K562 (cell line): ENCODE measurements around the gene SEPTIN12. TPM values are rescaled to one million over a fixed set of nuclear protein-coding genes. Genes with fewer than 3 reads are reported as not detected.

Experiments
- BCOR ChIP-seq: fragments of 450-650 bp; IDR thresholded peaks from 2 replicates; pipeline ENCODE4 v1.6.1; 2016
- CTBP1 ChIP-seq: fragments of 450-650 bp; IDR thresholded peaks from 2 replicates; pipeline ENCODE4 v1.6.1; 2016; ENCODE audit warnings: borderline replicate concordance
- MEF2A ChIP-seq: IDR thresholded peaks from 2 replicates; pipeline ENCODE4 v1.6.1; 2011; ENCODE audit warnings: low read depth, mild to moderate bottlenecking, low read length, moderate library complexity; ENCODE audit not compliant: control insufficient read depth
- NR2C2 ChIP-seq, 2 experiments: fragments of 200-800 bp in 1 of 2; sonication (Bioruptor generic) in 1 of 2; sonication (generic) in 1 of 2; formaldehyde crosslinking in 1 of 2; IDR thresholded peaks; 2 replicates each; pipeline versions ENCODE4 v1.6.1 to v1.8.0; 2016 to 2022; ENCODE audit warnings: mild to moderate bottlenecking in 1 of 2, missing compliant biosample characterization in 1 of 2, missing genetic modification characterization in 1 of 2, missing genetic modification reagents in 1 of 2
- SMAD1 ChIP-seq: fragments of 150-350 bp; IDR thresholded peaks from 2 replicates; pipeline ENCODE4 v1.6.1; 2014; ENCODE audit warnings: low read length, low read depth; ENCODE audit not compliant: partially characterized antibody
- TGIF2 ChIP-seq: sonication (generic); formaldehyde crosslinking; IDR thresholded peaks from 2 replicates; pipeline ENCODE4 v1.8.1; 2022; ENCODE audit warnings: mild to moderate bottlenecking, missing genetic modification reagents, moderate library complexity
- ZBTB8A ChIP-seq: fragments of 450-650 bp; IDR thresholded peaks from 2 replicates; pipeline ENCODE4 v1.6.1; 2018; ENCODE audit warnings: mild to moderate bottlenecking, moderate library complexity; ENCODE audit not compliant: partially characterized antibody
- ZEB2 ChIP-seq: fragments of 450-650 bp; IDR thresholded peaks from 2 replicates; pipeline ENCODE4 v1.6.1; 2016
- ZNF23 ChIP-seq: fragments of 250-450 bp; sonication (Bioruptor Pico); IDR thresholded peaks from 2 replicates; pipeline ENCODE4 v1.4.0; 2020; ENCODE audit warnings: mild to moderate bottlenecking
- polyA plus RNA-seq, 8 experiments: library from polyadenylated mRNA; depleted of rRNA in 4 of 8; stranded (reverse) in 5 of 8; unstranded in 3 of 8; fragments of >200 nt; fragmentation: Nextera tagmentation in 2 of 8; fragmentation: Illumina TruSeq in 1 of 8; extraction: Ambion mirVana in 2 of 8; extraction: Trizol in 1 of 8; gene quantifications; 2 replicates each; pipeline versions ENCODE4 v1.2.1 to v1.2.3, GENCODE V29; 2011 to 2014; ENCODE audit warnings: inconsistent platforms in 1 of 8, missing spikeins in 1 of 8
- total RNA-seq, 7 experiments: library from RNA; depleted of rRNA in 6 of 7; stranded (reverse); fragments of >200 nt in 6 of 7; fragmentation: Illumina TruSeq in 2 of 7; extraction: Trizol in 2 of 7; gene quantifications; 2 replicates each; pipeline versions ENCODE4 v1.2.1 to v1.2.3, GENCODE V29; 2011 to 2021; ENCODE audit warnings: low replicate concordance in 1 of 7
- TF ChIP-seq, protein P1 (sequence below): fragments of 450-650 bp; IDR thresholded peaks from 2 replicates; pipeline ENCODE4 v1.6.1; 2016

SEPTIN12 gene
- total and polyA plus RNA-seq, 9 of the 15 experiments (the other 6 are each of a cell fraction or from before 2014, with no cell fraction given) = not detected

- TF ChIP-seq BCOR (0 out of 2 replicates have a peak, but pooled peaks have one; percentile 14), ZNF23 (CRISPR knock-in tag) (no peak), TGIF2 (CRISPR knock-in tag) (no peak), ZBTB8A (no peak), ZEB2 (no peak; the same call in 1 of the 2 replicates), CTBP1 (peak; percentile 83), NR2C2 (CRISPR knock-in tag; IDR thresholded peaks at IDR 0.05) (no peak), NR2C2 (tag; IDR thresholded peaks at IDR 0.05) (peak; percentile 55), MEF2A (no peak), SMAD1 (no peak)
- TF ChIP-seq, protein P1, sequence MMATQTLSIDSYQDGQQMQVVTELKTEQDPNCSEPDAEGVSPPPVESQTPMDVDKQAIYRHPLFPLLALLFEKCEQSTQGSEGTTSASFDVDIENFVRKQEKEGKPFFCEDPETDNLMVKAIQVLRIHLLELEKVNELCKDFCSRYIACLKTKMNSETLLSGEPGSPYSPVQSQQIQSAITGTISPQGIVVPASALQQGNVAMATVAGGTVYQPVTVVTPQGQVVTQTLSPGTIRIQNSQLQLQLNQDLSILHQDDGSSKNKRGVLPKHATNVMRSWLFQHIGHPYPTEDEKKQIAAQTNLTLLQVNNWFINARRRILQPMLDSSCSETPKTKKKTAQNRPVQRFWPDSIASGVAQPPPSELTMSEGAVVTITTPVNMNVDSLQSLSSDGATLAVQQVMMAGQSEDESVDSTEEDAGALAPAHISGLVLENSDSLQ = no peak
Measured at GRCh38 chr16:4801962-4802658, 14.0 kb upstream of the SEPTIN12 start, which contains the start of gene ROGDI (continued).
